ENCODE measurements around the gene CFAP100. TPM values are rescaled to one million over a fixed set of nuclear protein-coding genes. Genes with fewer than 3 reads are reported as not detected.

Gene CFAP100
- total and polyA plus RNA-seq, 10 of the 15 experiments (the other 5 are each of a cell fraction or from before 2014, with no cell fraction given) = 0.04 to 0.27 TPM; not detected in 8

- TF ChIP-seq RELB (IDR thresholded peaks at IDR 0.05; ENCODE audit: low read depth) (no peak), GABPA (IDR thresholded peaks at IDR 0.05; ENCODE audit: low read depth) (no peak), ZSCAN29 (IDR thresholded peaks at IDR 0.05) (0 out of 2 replicates have a peak, but pooled peaks have one; percentile 37), ZNF274 (IDR thresholded peaks at IDR 0.05; ENCODE audit: insufficient read depth, insufficient read length) (no peak), ZZZ3 (IDR thresholded peaks at IDR 0.05; ENCODE audit: control insufficient read depth, insufficient read length, low read depth) (no peak), MTA3 (IDR thresholded peaks at IDR 0.05; ENCODE audit: borderline replicate concordance, low read length) (no peak), BCL3 (IDR thresholded peaks at IDR 0.05; ENCODE audit: borderline replicate concordance, insufficient read depth, low read depth, low read length, poor library complexity, severe bottlenecking) (no peak), CEBPB (IDR thresholded peaks at IDR 0.05; ENCODE audit: borderline replicate concordance in 1 of 2, low read depth in 2 of 2, low read length in 2 of 2) (no peak), BACH1 (IDR thresholded peaks at IDR 0.05; ENCODE audit: borderline replicate concordance) (peak; percentile 67), HDAC6 (IDR thresholded peaks at IDR 0.05; ENCODE audit: unreplicated experiment) (no peak), BMI1 (IDR thresholded peaks at IDR 0.05; ENCODE audit: borderline replicate concordance) (no peak), USF2 (IDR thresholded peaks at IDR 0.05; ENCODE audit: borderline replicate concordance, low read depth, low read length) (no peak), NFYB (IDR thresholded peaks at IDR 0.05; ENCODE audit: insufficient read depth, low read depth, low read length) (no peak), ZNF687 (IDR thresholded peaks at IDR 0.05) (no peak), TAF1 (IDR thresholded peaks at IDR 0.05; ENCODE audit: borderline replicate concordance, low read depth, low read length) (no peak), ZBTB33 (IDR thresholded peaks at IDR 0.05) (no peak), NFYA (IDR thresholded peaks at IDR 0.05; ENCODE audit: borderline replicate concordance, low read depth, low read length) (no peak), SREBF1 (IDR thresholded peaks at IDR 0.05; ENCODE audit: low read length) (no peak), CREB1 (IDR thresholded peaks at IDR 0.05; ENCODE audit: low read depth) (peak; percentile 44; the same call in 1 of the 2 replicates)
Measured at GRCh38 chr3:126475413-126476114, 80.9 kb downstream of the CFAP100 start, which contains the start of gene ZXDC (continued).

Measured in GM12878 (cell line).